K562 (cell line): Measurements from ENCODE around the gene ALK. TPM values are rescaled to one million over a fixed set of nuclear protein-coding genes. Genes with fewer than 3 reads are reported as not detected.

ENCODE experiments used
- ATAC-seq: fragments of 200-7000 bp; cut with Tn5 transposase; 3 replicates; pipeline ENCODE4 v1.9.1; 2020; ENCODE audit warnings: moderate library complexity
- BruUV-seq: library from RNA; stranded (reverse); fragments of 400-500 nt; replicated peaks from 2 replicates; lab custom pipeline; 2021; lab: Mats Ljungman, UMichigan
- CTCF ChIA-PET: fragments of 300-600 bp; formaldehyde crosslinking; extraction: SDS; loops from one replicate; lab custom pipeline; 2021; ENCODE audit warnings: low intra/inter-chr PET ratio; lab: Yijun Ruan, JAX
- POLR2A ChIA-PET: fragments of 300-600, 350-650 bp; sonication (Branson Sonifier 250); formaldehyde crosslinking; extraction: SDS; loops from one replicate; lab custom pipeline; 2021; ENCODE audit warnings: antibody characterized with exemption, inconsistent platforms; lab: Yijun Ruan, JAX
- DNase-seq, 4 experiments: peaks; one replicate each; pipeline versions ENCODE4 v3.0.0 to v3.0.0-alpha.2; 2011 to 2018; ENCODE audit warnings: low spot score in 3 of 4, mixed read lengths in 3 of 4; ENCODE audit errors: extremely low read depth in 1 of 4
- FAIRE-seq: peaks from 2 replicates; lab custom pipeline; 2011; peaks lifted over from hg19 to GRCh38; lab: Jason Lieb, UNC
- H2AFZ ChIP-seq: 2 replicates; pipeline ENCODE4 v1.6.0; 2011; ENCODE audit warnings: low read depth, low read length, control low read depth, inconsistent platforms
- H3K27ac ChIP-seq: fragments of 200-600 bp; 3 replicates; pipeline ENCODE4 v1.8.0; 2011; ENCODE audit warnings: low read depth, mild to moderate bottlenecking, control low read depth, inconsistent platforms, low read length, moderate library complexity, mixed read lengths; ENCODE audit errors: extremely low read depth
- H3K27me3 ChIP-seq, 2 experiments: fragments of 300-600 bp in 1 of 2; 2 replicates in 1 of 2; 3 replicates in 1 of 2; pipeline versions ENCODE4 v1.6.0 to v1.8.0; 2011; ENCODE audit warnings: inconsistent platforms in 2 of 2, low read length in 2 of 2, mild to moderate bottlenecking in 1 of 2, mixed read lengths in 1 of 2, moderate library complexity in 1 of 2; ENCODE audit not compliant: control insufficient read depth in 2 of 2, insufficient read depth in 2 of 2
- H3K36me3 ChIP-seq: fragments of 300-600 bp; 3 replicates; pipeline ENCODE4 v1.8.0; 2011; ENCODE audit warnings: mild to moderate bottlenecking, low read length, inconsistent platforms; ENCODE audit not compliant: control insufficient read depth, insufficient read depth
- H3K4me1 ChIP-seq, 2 experiments: fragments of 200-600 bp in 1 of 2; replicated peaks in 1 of 2; 2 replicates in 1 of 2; 3 replicates in 1 of 2; pipeline versions ENCODE4 v1.5.1 to v1.8.0; 2011; ENCODE audit warnings: inconsistent platforms in 2 of 2, low read length in 2 of 2, mild to moderate bottlenecking in 1 of 2, mixed read lengths in 1 of 2, moderate library complexity in 1 of 2; ENCODE audit not compliant: control insufficient read depth in 2 of 2, insufficient read depth in 2 of 2
- H3K4me2 ChIP-seq: 2 replicates; pipeline ENCODE4 v1.6.1; 2011; ENCODE audit warnings: low read length, control low read depth, inconsistent platforms, mixed read lengths; ENCODE audit not compliant: insufficient read depth
- H3K4me3 ChIP-seq: fragments of 200-600 bp; sonication (generic), shearing (Covaris generic); 2 replicates; pipeline ENCODE4 v1.5.1; 2016; ENCODE audit warnings: control low read depth, inconsistent platforms
- H3K79me2 ChIP-seq: fragments of 200-600 bp; 3 replicates; pipeline ENCODE4 v1.8.0; 2011; ENCODE audit warnings: low read length, inconsistent platforms; ENCODE audit not compliant: control insufficient read depth, insufficient read depth
- H3K9ac ChIP-seq, 2 experiments: 2 replicates each; pipeline versions ENCODE4 v1.6.0 to v1.6.1; 2011; ENCODE audit warnings: low read depth in 2 of 2, low read length in 2 of 2, control low read depth in 1 of 2, inconsistent platforms in 1 of 2, mild to moderate bottlenecking in 1 of 2, mixed read lengths in 1 of 2; ENCODE audit not compliant: insufficient read depth in 1 of 2
- H3K9me1 ChIP-seq: one replicate; pipeline ENCODE4 v1.6.0; 2011; ENCODE audit warnings: inconsistent platforms, mild to moderate bottlenecking, low read length, moderate library complexity; ENCODE audit not compliant: control insufficient read depth, insufficient read depth
- H3K9me3 ChIP-seq: replicated peaks from 2 replicates; pipeline ENCODE4 v1.5.1; 2011; ENCODE audit warnings: low read depth, low read length, inconsistent platforms; ENCODE audit not compliant: control insufficient read depth, insufficient read depth
- H4K20me1 ChIP-seq: replicated peaks from 2 replicates; pipeline ENCODE4 v1.6.1; 2011; ENCODE audit warnings: low read length, inconsistent platforms, mixed read lengths; ENCODE audit not compliant: control insufficient read depth, insufficient read depth
- ASH1L ChIP-seq: fragments of 450-650 bp; IDR thresholded peaks from 2 replicates; pipeline ENCODE4 v1.6.1; 2018; ENCODE audit warnings: borderline replicate concordance, mild to moderate bottlenecking, low read depth; ENCODE audit not compliant: partially characterized antibody
- BACH1 ChIP-seq: fragments of 200-800 bp; sonication (Bioruptor generic); IDR thresholded peaks from 2 replicates; pipeline ENCODE4 v1.6.1; 2016; ENCODE audit warnings: missing genetic modification characterization, missing compliant biosample characterization
- CBX5 ChIP-seq: IDR thresholded peaks from 2 replicates; pipeline ENCODE4 v1.6.1; 2014; ENCODE audit warnings: low read depth, borderline replicate concordance
- CCAR2 ChIP-seq: fragments of 200-400 bp; formaldehyde crosslinking; IDR thresholded peaks from 2 replicates; pipeline ENCODE4 v1.6.1; 2017; ENCODE audit warnings: mild to moderate bottlenecking, low read depth, low read length
- FOXK1 ChIP-seq: sonication (generic); formaldehyde crosslinking; IDR thresholded peaks from 2 replicates; pipeline ENCODE4 v1.8.0; 2022; ENCODE audit warnings: missing genetic modification reagents, mild to moderate bottlenecking, borderline replicate concordance
- IFI16 ChIP-seq: fragments of 250-450 bp; sonication (Bioruptor Pico); IDR thresholded peaks from 2 replicates; pipeline ENCODE4 v2.1.2; 2022; ENCODE audit warnings: mild to moderate bottlenecking, inconsistent platforms
- MEF2D ChIP-seq: conservative IDR thresholded peaks from 2 replicates; pipeline ENCODE4 v1.6.1; 2016; ENCODE audit warnings: low read depth, missing genetic modification characterization, missing compliant biosample characterization
- NFE2L1 ChIP-seq: fragments of 450-650 bp; IDR thresholded peaks from 2 replicates; pipeline ENCODE4 v1.6.1; 2016; ENCODE audit warnings: missing genetic modification characterization, low read depth, mild to moderate bottlenecking, missing compliant biosample characterization, moderate library complexity, borderline replicate concordance
- NFXL1 ChIP-seq: fragments of 450-650 bp; formaldehyde crosslinking; IDR thresholded peaks from 2 replicates; pipeline ENCODE4 v1.4.0; 2021; ENCODE audit warnings: mild to moderate bottlenecking
- ZNF583 ChIP-seq: fragments of 250-450 bp; sonication (Bioruptor Pico); IDR thresholded peaks from 2 replicates; pipeline ENCODE4 v1.4.0; 2020
- WGBS: fragments of 100-300 bp; shearing (Covaris generic); methylation state at CpG from one replicate; pipeline ENCODE4 v1.1.6; 2016; ENCODE audit warnings: low coverage, mixed read lengths; ENCODE audit not compliant: insufficient coverage; ENCODE audit errors: missing lambda C conversion rate; 5-methylcytosine and 5-hydroxymethylcytosine counted together
- in situ Hi-C: fragments of 300-500 bp; cut with MboI; formaldehyde crosslinking; loops from 4 replicates; pipeline ENCODE4 v1.15.0; 2018; ENCODE audit warnings: inconsistent platforms, mixed read lengths
- intact Hi-C: fragments of 100-400 bp; cut with micrococcal nuclease; formaldehyde crosslinking; loops from 2 replicates; pipeline ENCODE4 v1.14.2; 2022
- polyA plus RNA-seq, 8 experiments: library from polyadenylated mRNA; depleted of rRNA in 4 of 8; stranded (reverse) in 5 of 8; unstranded in 3 of 8; fragments of >200 nt; fragmentation: Nextera tagmentation in 2 of 8; fragmentation: Illumina TruSeq in 1 of 8; extraction: Ambion mirVana in 2 of 8; extraction: Trizol in 1 of 8; gene quantifications; 2 replicates each; pipeline versions ENCODE4 v1.2.1 to v1.2.3, GENCODE V29; 2011 to 2014; ENCODE audit warnings: inconsistent platforms in 1 of 8, missing spikeins in 1 of 8
- total RNA-seq, 7 experiments: library from RNA; depleted of rRNA in 6 of 7; stranded (reverse); fragments of >200 nt in 6 of 7; fragmentation: Illumina TruSeq in 2 of 7; extraction: Trizol in 2 of 7; gene quantifications; 2 replicates each; pipeline versions ENCODE4 v1.2.1 to v1.2.3, GENCODE V29; 2011 to 2021; ENCODE audit warnings: low replicate concordance in 1 of 7
- TF ChIP-seq, protein P1 (sequence below): fragments of 450-650 bp; formaldehyde crosslinking; IDR thresholded peaks from 2 replicates; pipeline ENCODE4 v1.4.0; 2020; ENCODE audit warnings: mild to moderate bottlenecking, moderate library complexity
- TF ChIP-seq, protein P2 (sequence below): fragments of 250-450 bp; sonication (Bioruptor Pico); IDR thresholded peaks from 2 replicates; pipeline ENCODE4 v1.4.0; 2020; ENCODE audit warnings: mild to moderate bottlenecking
- TF ChIP-seq, protein P3 (sequence below), 2 experiments: fragments of 450-650 bp in 1 of 2; sonication (generic) in 1 of 2; formaldehyde crosslinking; conservative IDR thresholded peaks; 2 replicates each; pipeline versions ENCODE4 v1.4.0 to v1.8.1; 2020 to 2022; ENCODE audit warnings: mild to moderate bottlenecking in 1 of 2, missing genetic modification reagents in 1 of 2

Gene ALK
- total and polyA plus RNA-seq, 9 of the 15 experiments (the other 6 are each of a cell fraction or from before 2014, with no cell fraction given), result not detected

DNA sequence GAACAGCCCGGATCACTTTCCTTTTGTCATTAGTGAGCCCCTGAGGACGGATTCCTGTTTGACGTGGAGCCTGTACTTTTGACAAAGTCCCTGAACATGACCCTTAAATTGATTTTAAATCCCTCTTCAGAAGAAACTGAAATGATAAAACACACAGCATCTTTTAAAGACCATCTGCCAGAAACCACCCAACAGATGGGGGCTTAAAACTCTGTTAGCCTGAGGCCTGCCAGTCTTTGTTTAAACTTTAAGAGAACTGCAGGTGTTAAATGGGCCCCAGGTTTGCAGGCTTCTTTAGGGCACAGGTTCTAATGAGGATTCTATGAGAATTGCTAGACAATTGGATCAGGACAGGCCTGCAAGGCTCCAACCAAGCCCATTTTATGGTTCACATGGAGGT, 177.9 kb downstream of the ALK start:
- no peak overlapping the region for H3K9ac ChIP-seq
- 0% methylated on average over 3 of the region's 3 CpGs for WGBS
- H2AFZ ChIP-seq, result no peak overlapping the region
- H4K20me1 ChIP-seq, result no peaks in the 10 kb centered on the region; the same call in 1 of the 2 replicates
- BruUV-seq, result no TSS peak
- ChIA-PET POLR2A (interaction anchor here (2.0 kb wide), 1 partner anchor 14 kb away, joined by 5 read pairs; no protein-coding TSS in a partner anchor), CTCF (no interaction called here)
- no peak overlapping the region for H3K4me3 ChIP-seq
- H3K9me3 ChIP-seq, result no peaks in the 10 kb centered on the region
- no peaks in the 10 kb centered on the region for H3K27me3 ChIP-seq
- H3K79me2 ChIP-seq, result no peaks in the 10 kb centered on the region
- FAIRE-seq, result no peak
- no peak overlapping the region for H3K4me2 ChIP-seq
- TF ChIP-seq, protein P1, sequence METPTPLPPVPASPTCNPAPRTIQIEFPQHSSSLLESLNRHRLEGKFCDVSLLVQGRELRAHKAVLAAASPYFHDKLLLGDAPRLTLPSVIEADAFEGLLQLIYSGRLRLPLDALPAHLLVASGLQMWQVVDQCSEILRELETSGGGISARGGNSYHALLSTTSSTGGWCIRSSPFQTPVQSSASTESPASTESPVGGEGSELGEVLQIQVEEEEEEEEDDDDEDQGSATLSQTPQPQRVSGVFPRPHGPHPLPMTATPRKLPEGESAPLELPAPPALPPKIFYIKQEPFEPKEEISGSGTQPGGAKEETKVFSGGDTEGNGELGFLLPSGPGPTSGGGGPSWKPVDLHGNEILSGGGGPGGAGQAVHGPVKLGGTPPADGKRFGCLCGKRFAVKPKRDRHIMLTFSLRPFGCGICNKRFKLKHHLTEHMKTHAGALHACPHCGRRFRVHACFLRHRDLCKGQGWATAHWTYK (CRISPR knock-in tag), result no peak
- TF ChIP-seq, protein P2, sequence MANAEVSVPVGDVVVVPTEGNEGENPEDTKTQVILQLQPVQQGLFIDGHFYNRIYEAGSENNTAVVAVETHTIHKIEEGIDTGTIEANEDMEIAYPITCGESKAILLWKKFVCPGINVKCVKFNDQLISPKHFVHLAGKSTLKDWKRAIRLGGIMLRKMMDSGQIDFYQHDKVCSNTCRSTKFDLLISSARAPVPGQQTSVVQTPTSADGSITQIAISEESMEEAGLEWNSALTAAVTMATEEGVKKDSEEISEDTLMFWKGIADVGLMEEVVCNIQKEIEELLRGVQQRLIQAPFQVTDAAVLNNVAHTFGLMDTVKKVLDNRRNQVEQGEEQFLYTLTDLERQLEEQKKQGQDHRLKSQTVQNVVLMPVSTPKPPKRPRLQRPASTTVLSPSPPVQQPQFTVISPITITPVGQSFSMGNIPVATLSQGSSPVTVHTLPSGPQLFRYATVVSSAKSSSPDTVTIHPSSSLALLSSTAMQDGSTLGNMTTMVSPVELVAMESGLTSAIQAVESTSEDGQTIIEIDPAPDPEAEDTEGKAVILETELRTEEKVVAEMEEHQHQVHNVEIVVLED (CRISPR knock-in tag), result no peak
- TF ChIP-seq, protein P3, sequence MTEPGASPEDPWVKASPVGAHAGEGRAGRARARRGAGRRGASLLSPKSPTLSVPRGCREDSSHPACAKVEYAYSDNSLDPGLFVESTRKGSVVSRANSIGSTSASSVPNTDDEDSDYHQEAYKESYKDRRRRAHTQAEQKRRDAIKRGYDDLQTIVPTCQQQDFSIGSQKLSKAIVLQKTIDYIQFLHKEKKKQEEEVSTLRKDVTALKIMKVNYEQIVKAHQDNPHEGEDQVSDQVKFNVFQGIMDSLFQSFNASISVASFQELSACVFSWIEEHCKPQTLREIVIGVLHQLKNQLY (CRISPR knock-in tag; conservative IDR thresholded peaks at IDR 0.05), result no peak
- TF ChIP-seq NFXL1 (CRISPR knock-in tag) (no peak), MEF2D (tag) (no peak), CBX5 (no peak), BACH1 (tag) (no peak), NFE2L1 (tag) (no peak), IFI16 (no peak), ZNF583 (no peak), ASH1L (no peak), FOXK1 (CRISPR knock-in tag) (no peak), CCAR2 (no peak)
- TF ChIP-seq, all 486 proteins: peak for 0
- ATAC-seq (no peak), DNase-seq (no peak)
- H3K9me1 ChIP-seq, result no peaks in the 10 kb centered on the region
- in situ Hi-C loops (no loop called here), intact Hi-C loops (no loop called here)
- H3K4me1 ChIP-seq, result no peaks in the 10 kb centered on the region
- no peak overlapping the region for H3K27ac ChIP-seq
- no peaks in the 10 kb centered on the region for H3K36me3 ChIP-seq
